AG04450 (cell line): Measurements from ENCODE around the gene TNFRSF14. TPM values are rescaled to one million over a fixed set of nuclear protein-coding genes. Genes with fewer than 3 reads are reported as not detected.

ENCODE experiments used
- CTCF ChIA-PET: fragments of 300-600, 350-600 bp; formaldehyde crosslinking; extraction: SDS; loops from one replicate; lab custom pipeline; 2022; ENCODE audit warnings: antibody characterized with exemption, inconsistent platforms; lab: Charles Lee
- POLR2A ChIA-PET: fragments of 350-600 bp; formaldehyde crosslinking; extraction: SDS; loops from one replicate; lab custom pipeline; 2021; ENCODE audit warnings: antibody characterized with exemption, inconsistent platforms; lab: Yijun Ruan, JAX
- DNase-seq: peaks from one replicate; pipeline ENCODE4 v3.0.0-alpha.2; 2011; ENCODE audit warnings: low read depth, low spot score
- H3K27ac ChIP-seq: one replicate; pipeline ENCODE4 v1.5.1; 2012; ENCODE audit warnings: low read depth, low read length, control low read depth
- H3K27me3 ChIP-seq: one replicate; pipeline ENCODE4 v1.6.0; 2012; ENCODE audit warnings: low read length; ENCODE audit not compliant: control insufficient read depth, insufficient read depth
- H3K4me3 ChIP-seq: 2 replicates; pipeline ENCODE4 v1.5.1; 2011; ENCODE audit warnings: mild to moderate bottlenecking, low read depth, low read length, control low read depth
- H3K9me3 ChIP-seq: 2 replicates; pipeline ENCODE4 v1.5.1; 2012; ENCODE audit warnings: low read length; ENCODE audit not compliant: control insufficient read depth, insufficient read depth
- CTCF ChIP-seq: IDR thresholded peaks from 2 replicates; pipeline ENCODE4 v1.5.1; 2011; ENCODE audit warnings: low read depth, low read length, control low read depth, inconsistent platforms
- polyA plus RNA-seq: library from polyadenylated mRNA; depleted of rRNA; stranded (reverse); fragments of >200 nt; gene quantifications from 2 replicates; pipeline ENCODE4 v1.2.3, GENCODE V29; 2011

The TNFRSF14 gene
- polyA plus RNA-seq, 1 experiment, result 5.4 TPM

GRCh38 chr1:2588661-2589430, 32.7 kb downstream of the TNFRSF14 start:
- Histone ChIP-seq H3K27ac (no peak overlapping the region), H3K9me3 (no peaks in the 10 kb centered on the region; the same call in 1 of the 2 replicates), H3K27me3 (no peaks in the 10 kb centered on the region), H3K4me3 (no peak overlapping the region)
- ChIA-PET POLR2A (no interaction called here), CTCF (no interaction called here)
- no peak for TF ChIP-seq CTCF
- no peak for DNase-seq

GRCh38 chr1:2589431-2590232, 33.5 kb downstream of the TNFRSF14 start:
- no peaks in the 10 kb centered on the region for H3K27me3 ChIP-seq
- TF ChIP-seq CTCF, result no peak
- POLR2A ChIA-PET, result no interaction called here
- no peak overlapping the region for H3K4me3 ChIP-seq
- CTCF ChIA-PET, result no interaction called here
- H3K9me3 ChIP-seq, result no peaks in the 10 kb centered on the region; the same call in 1 of the 2 replicates
- no peak for DNase-seq
- no peak overlapping the region for H3K27ac ChIP-seq

GRCh38 chr1:2590233-2591141, 34.3 kb downstream of the TNFRSF14 start:
- H3K27me3 ChIP-seq, result no peaks in the 10 kb centered on the region
- no peak for TF ChIP-seq CTCF
- no peak overlapping the region for H3K4me3 ChIP-seq
- POLR2A ChIA-PET, result no interaction called here
- H3K9me3 ChIP-seq, result no peaks in the 10 kb centered on the region; the same call in 1 of the 2 replicates
- DNase-seq, result no peak
- H3K27ac ChIP-seq, result no peak overlapping the region
- CTCF ChIA-PET, result no interaction called here

GRCh38 chr1:2591233-2591580, 35.0 kb downstream of the TNFRSF14 start:
- H3K27me3 ChIP-seq, result no peaks in the 10 kb centered on the region
- ChIA-PET POLR2A (no interaction called here), CTCF (no interaction called here)
- no peak overlapping the region for H3K4me3 ChIP-seq
- no peaks in the 10 kb centered on the region; the same call in 1 of the 2 replicates for H3K9me3 ChIP-seq
- no peak for TF ChIP-seq CTCF
- no peak overlapping the region for H3K27ac ChIP-seq
- DNase-seq, result no peak
